Upper lobe of right lung (tissue), 1 donor: Measurements from ENCODE around the gene ATG7. TPM values are rescaled to one million over a fixed set of nuclear protein-coding genes. Genes with fewer than 3 reads are reported as not detected.

Source experiments
- ATAC-seq: fragments of 200-7000 bp; cut with Tn5 transposase; one replicate; pipeline ENCODE4 v1.9.1; 2020; ENCODE audit warnings: mild to moderate bottlenecking, moderate library complexity
- DNase-seq: peaks from one replicate; pipeline ENCODE4 v3.0.0-alpha.2; 2020
- H3K27ac ChIP-seq: fragments of 200-600 bp; one replicate; pipeline ENCODE4 v1.8.0; 2022
- H3K27me3 ChIP-seq: fragments of 200-600 bp; one replicate; pipeline ENCODE4 v1.8.0; 2022; ENCODE audit warnings: mild to moderate bottlenecking
- H3K36me3 ChIP-seq: fragments of 200-600 bp; one replicate; pipeline ENCODE4 v1.8.0; 2022
- H3K4me1 ChIP-seq: fragments of 200-600 bp; one replicate; pipeline ENCODE4 v1.8.0; 2022
- H3K4me3 ChIP-seq: fragments of 200-600 bp; one replicate; pipeline ENCODE4 v1.8.0; 2022; ENCODE audit warnings: mild to moderate bottlenecking
- H3K9me3 ChIP-seq: fragments of 200-600 bp; one replicate; pipeline ENCODE4 v1.8.0; 2022
- intact Hi-C: fragments of 100-400 bp; cut with DNase I; formaldehyde crosslinking; loops from one replicate; pipeline ENCODE4 v1.11.0; 2022
- total RNA-seq: library from RNA; stranded (reverse); fragmentation: NEBNext Ultra II Directional; extraction: Animal tissue kit (Norgen Biotek cat#: 25700); gene quantifications from one replicate; pipeline ENCODE4 v1.2.1, GENCODE V29; 2021
- TF ChIP-seq, protein P1 (sequence below): fragments of 200-600 bp; IDR thresholded peaks from one replicate; pipeline ENCODE4 v1.8.0; 2022; ENCODE audit warnings: antibody characterized with exemption
- donor health status: DM: no; HTN: yes; CAD: no; lungs with severe emphysema.

ATG7 gene
- total RNA-seq, 1 donor from 2014 or later, result 49.9 TPM

DNA sequence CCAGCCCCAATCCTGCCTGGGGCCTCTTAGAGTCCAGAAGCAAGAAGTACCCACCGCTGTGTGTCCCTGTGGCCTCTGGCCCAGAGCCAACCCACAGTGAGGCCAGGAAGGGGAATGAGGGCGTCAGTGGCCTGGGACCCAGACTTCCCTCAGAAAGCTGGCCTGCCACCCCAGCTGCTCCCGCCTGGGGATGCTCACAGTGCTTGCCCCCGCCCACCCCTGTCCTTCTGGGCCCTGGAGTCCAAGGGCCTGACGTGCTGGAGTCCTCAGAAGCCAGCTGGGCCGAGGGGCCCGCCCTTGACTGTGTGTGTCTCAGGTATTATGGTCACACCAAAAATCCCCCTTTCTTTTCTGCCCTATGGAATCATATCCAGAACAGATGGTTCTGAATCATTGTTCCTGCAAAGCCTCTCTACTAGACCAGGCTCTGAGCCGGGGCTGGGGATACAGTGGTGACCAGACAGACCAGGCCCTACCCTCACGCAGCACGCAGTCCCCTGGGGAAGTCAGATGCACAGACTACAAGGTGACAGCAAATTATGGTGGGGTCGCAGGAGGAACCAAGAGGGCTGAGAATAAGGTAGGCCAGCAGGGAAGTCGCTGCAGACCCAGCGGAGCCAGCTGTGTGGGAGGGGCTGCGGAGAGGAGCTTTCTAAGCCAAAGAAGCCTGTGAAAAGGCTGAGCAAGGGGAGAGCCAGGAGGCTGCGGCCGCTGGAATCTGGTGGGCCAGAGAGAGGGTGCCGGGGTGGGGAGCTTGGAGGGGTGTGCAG lies 272.4 kb downstream of the ATG7 start:
- TF ChIP-seq, protein P1, sequence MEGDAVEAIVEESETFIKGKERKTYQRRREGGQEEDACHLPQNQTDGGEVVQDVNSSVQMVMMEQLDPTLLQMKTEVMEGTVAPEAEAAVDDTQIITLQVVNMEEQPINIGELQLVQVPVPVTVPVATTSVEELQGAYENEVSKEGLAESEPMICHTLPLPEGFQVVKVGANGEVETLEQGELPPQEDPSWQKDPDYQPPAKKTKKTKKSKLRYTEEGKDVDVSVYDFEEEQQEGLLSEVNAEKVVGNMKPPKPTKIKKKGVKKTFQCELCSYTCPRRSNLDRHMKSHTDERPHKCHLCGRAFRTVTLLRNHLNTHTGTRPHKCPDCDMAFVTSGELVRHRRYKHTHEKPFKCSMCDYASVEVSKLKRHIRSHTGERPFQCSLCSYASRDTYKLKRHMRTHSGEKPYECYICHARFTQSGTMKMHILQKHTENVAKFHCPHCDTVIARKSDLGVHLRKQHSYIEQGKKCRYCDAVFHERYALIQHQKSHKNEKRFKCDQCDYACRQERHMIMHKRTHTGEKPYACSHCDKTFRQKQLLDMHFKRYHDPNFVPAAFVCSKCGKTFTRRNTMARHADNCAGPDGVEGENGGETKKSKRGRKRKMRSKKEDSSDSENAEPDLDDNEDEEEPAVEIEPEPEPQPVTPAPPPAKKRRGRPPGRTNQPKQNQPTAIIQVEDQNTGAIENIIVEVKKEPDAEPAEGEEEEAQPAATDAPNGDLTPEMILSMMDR, result no peak
- ATAC-seq, result peak; percentile 31
- Histone ChIP-seq H3K27me3 (no peaks in the 10 kb centered on the region), H3K4me3 (no peak overlapping the region), H3K9me3 (no peaks in the 10 kb centered on the region), H3K36me3 (no peaks in the 10 kb centered on the region), H3K4me1 (peaks cover 8% of the 10 kb centered on the region), H3K27ac (no peak overlapping the region)
- intact Hi-C loops, result no loop called here
- no peak for DNase-seq

DNA sequence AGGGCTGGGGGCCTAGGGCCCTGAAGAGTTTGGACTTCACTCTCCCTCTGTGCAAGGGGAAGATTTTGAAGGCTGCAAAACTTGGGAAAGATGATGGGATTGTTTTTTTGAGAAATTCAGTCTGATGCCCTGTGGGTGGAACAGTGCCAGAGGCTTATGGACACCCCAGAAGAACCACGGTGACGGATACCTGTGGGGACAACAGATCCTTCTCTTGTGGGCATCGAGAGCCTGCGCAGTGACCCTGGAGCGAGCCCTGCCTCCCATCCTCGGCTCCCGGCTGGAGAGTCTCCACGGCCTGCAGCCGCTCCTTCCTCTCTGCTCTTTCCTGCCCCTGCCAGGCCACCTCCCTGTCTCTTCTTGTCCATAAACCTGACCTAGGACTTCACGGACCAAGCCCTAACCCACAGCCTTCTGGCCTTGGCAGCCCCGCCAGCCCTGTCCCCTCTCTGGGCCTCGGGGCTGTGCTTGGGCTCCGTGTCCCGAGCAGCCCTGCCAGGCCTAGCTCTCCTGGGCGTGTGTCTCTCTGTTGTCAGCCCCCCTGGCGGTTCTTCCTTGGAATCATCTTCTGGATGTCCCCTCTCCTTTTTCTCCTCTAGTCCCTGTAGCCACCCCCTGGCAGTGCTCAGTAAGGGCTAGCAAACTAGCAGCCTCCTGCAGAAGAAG lies 273.1 kb downstream of the ATG7 start:
- no peaks in the 10 kb centered on the region for H3K9me3 ChIP-seq
- intact Hi-C loops, result no loop called here
- no peaks in the 10 kb centered on the region for H3K36me3 ChIP-seq
- peaks cover 8% of the 10 kb centered on the region for H3K4me1 ChIP-seq
- DNase-seq (no peak), ATAC-seq (peak; percentile 15)
- H3K27ac ChIP-seq, result peak overlapping the region; percentile 32
- no peak overlapping the region for H3K4me3 ChIP-seq
- TF ChIP-seq, protein P1, result no peak
- no peaks in the 10 kb centered on the region for H3K27me3 ChIP-seq

DNA sequence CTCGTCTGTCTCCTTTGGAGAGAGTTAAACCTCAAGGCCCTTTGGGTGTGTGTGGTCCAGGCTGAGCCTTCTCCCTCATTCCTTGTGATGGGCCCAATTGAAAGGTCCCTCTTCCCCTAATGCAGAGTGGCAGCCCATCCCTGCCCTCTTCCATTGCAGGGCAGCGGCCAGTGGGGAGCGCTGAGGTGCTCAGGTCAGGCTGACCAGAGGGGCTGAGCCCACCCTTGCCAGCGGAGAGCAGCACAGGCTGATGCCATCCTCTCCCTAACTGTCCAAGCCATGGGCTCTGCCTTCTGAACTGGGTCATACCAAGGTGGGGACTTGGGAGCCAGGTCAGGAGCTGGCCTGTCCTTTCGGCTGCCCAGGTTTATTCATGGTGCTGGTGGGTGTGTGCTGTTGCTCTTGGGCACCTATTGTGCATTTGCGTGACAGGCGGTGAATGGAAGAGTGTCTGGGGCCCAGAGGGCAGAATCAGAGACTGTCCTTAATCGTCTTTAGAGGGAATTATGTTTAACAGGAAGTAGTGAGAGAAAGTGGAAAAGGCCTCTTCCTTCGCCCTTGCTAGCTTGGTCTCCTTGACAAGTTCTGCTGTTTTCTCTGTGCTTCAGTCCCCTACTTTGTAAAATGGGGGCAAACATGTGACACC lies 274.6 kb downstream of the ATG7 start:
- no peak overlapping the region for H3K4me3 ChIP-seq
- DNase-seq (no peak), ATAC-seq (no peak)
- H3K36me3 ChIP-seq, result no peaks in the 10 kb centered on the region
- H3K27me3 ChIP-seq, result no peaks in the 10 kb centered on the region
- H3K9me3 ChIP-seq, result no peaks in the 10 kb centered on the region
- intact Hi-C loops, result no loop called here
- no peak overlapping the region for H3K27ac ChIP-seq
- peaks cover 8% of the 10 kb centered on the region for H3K4me1 ChIP-seq
- TF ChIP-seq, protein P1, result no peak

DNA sequence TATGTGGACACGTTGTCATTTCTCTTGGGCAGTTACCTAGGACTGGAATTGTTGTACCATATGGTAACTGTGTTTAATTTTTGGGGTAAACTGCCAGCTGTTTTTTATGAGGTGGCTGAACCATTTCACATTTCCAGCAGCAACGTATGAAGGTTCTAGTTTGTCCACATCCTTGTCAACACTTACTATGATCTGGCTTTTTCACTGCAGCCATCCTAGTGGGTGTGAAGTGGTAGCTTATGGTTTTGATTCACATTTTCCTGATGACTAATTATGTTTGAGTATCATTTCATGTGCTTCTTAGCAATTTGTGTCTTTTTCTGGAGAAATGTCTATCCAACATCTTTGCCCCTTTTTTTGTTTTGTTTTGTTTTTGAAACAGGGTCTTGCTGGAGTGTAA lies 275.3 kb downstream of the ATG7 start:
- no peak overlapping the region for H3K4me3 ChIP-seq
- H3K27me3 ChIP-seq, result no peaks in the 10 kb centered on the region
- H3K9me3 ChIP-seq, result no peaks in the 10 kb centered on the region
- peaks cover 8% of the 10 kb centered on the region for H3K4me1 ChIP-seq
- no peak overlapping the region for H3K27ac ChIP-seq
- intact Hi-C loops, result no loop called here
- no peak for DNase-seq
- ATAC-seq, result no peak
- TF ChIP-seq, protein P1, result no peak
- no peaks in the 10 kb centered on the region for H3K36me3 ChIP-seq

DNA sequence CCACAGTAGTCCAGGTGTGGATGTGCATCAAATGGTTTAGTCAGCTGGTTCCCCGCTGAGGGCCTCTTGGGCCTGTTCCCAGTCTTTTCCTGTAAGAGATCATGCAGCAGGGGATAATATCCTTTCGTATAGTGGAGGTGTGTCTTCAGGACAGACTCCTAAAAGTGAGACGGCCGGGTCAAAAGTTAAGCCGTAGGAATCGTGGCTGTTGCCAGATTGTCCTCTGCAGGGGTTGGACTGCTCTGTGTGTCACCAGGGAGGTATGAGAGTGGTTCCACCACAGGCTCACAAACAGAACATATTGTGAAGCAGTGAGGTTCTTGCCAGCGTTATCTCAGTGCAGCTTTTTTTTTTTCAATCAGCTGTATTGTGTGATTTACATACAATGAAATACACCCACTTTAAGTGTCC lies 276.5 kb downstream of the ATG7 start:
- DNase-seq (no peak), ATAC-seq (peak; percentile 9)
- no peaks in the 10 kb centered on the region for H3K36me3 ChIP-seq
- no peak overlapping the region for H3K4me3 ChIP-seq
- H3K9me3 ChIP-seq, result no peaks in the 10 kb centered on the region
- peaks cover 18% of the 10 kb centered on the region for H3K4me1 ChIP-seq
- H3K27ac ChIP-seq, result no peak overlapping the region
- H3K27me3 ChIP-seq, result no peaks in the 10 kb centered on the region
- TF ChIP-seq, protein P1, result no peak
- intact Hi-C loops, result no loop called here
